Endometrium (tissue), 2 donors: ENCODE data around the gene CYBRD1.
A peak's percentile ranks its signal among the peaks of the same experiment; 100 is the strongest.

Experiments used
- FAIRE-seq: peaks from 2 replicates; lab custom pipeline; 2012; peaks lifted over from hg19 to GRCh38; lab: Jason Lieb, UNC
- donor health status: control.
- donor health status: control.

Gene CYBRD1

GRCh38 chr2:171553858-171554257 lies 31.6 kb downstream of the CYBRD1 start:
- FAIRE-seq: no peak

GRCh38 chr2:171554991-171555615 lies 32.8 kb downstream of the CYBRD1 start:
- no peak for FAIRE-seq

- FAIRE-seq: no peak
These were observed 35.1 kb downstream of the CYBRD1 start for GRCh38 chr2:171557363-171557762.

- no peak for FAIRE-seq
These were observed 41.0 kb downstream of the CYBRD1 start for GRCh38 chr2:171563301-171563700.

- FAIRE-seq: no peak
These were observed 42.2 kb downstream of the CYBRD1 start for GRCh38 chr2:171564463-171564862.

- no peak for FAIRE-seq
These were observed 43.8 kb downstream of the CYBRD1 start for GRCh38 chr2:171566057-171566456.

- no peak for FAIRE-seq
These were observed 44.5 kb downstream of the CYBRD1 start for GRCh38 chr2:171566753-171567152.

GRCh38 chr2:171568089-171568488 lies 45.8 kb downstream of the CYBRD1 start:
- FAIRE-seq: no peak

- FAIRE-seq: no peak
These were observed 49.4 kb downstream of the CYBRD1 start for GRCh38 chr2:171571721-171572120.

- FAIRE-seq: peak; percentile 59
These were observed 52.0 kb downstream of the CYBRD1 start for GRCh38 chr2:171574149-171574795.

GRCh38 chr2:171575606-171576005 lies 53.3 kb downstream of the CYBRD1 start:
- no peak for FAIRE-seq

- FAIRE-seq: no peak
These were observed 56.0 kb downstream of the CYBRD1 start for GRCh38 chr2:171578127-171578803.

GRCh38 chr2:171579481-171579880 lies 57.2 kb downstream of the CYBRD1 start:
- FAIRE-seq: no peak

- FAIRE-seq: no peak
These were observed 61.3 kb downstream of the CYBRD1 start for GRCh38 chr2:171583566-171583965.

- FAIRE-seq: no peak
These were observed 61.7 kb downstream of the CYBRD1 start for GRCh38 chr2:171584001-171584400.

GRCh38 chr2:171587132-171587531 lies 64.9 kb downstream of the CYBRD1 start:
- FAIRE-seq: no peak

- no peak for FAIRE-seq
These were observed 65.3 kb downstream of the CYBRD1 start for GRCh38 chr2:171587567-171587966.

GRCh38 chr2:171590116-171590515 lies 67.8 kb downstream of the CYBRD1 start:
- FAIRE-seq: no peak

GRCh38 chr2:171592036-171592555 lies 69.8 kb downstream of the CYBRD1 start:
- FAIRE-seq: no peak

- FAIRE-seq: no peak
These were observed 73.2 kb downstream of the CYBRD1 start for GRCh38 chr2:171595456-171595855.

GRCh38 chr2:171595896-171596295 lies 73.6 kb downstream of the CYBRD1 start:
- no peak for FAIRE-seq

- FAIRE-seq: no peak
These were observed 76.5 kb downstream of the CYBRD1 start for GRCh38 chr2:171598713-171599319.

- FAIRE-seq: no peak
These were observed 77.9 kb downstream of the CYBRD1 start for GRCh38 chr2:171600126-171600525.
